Measurements from ENCODE around the gene RHBDF2. TPM values are rescaled to one million over a fixed set of nuclear protein-coding genes. Genes with fewer than 3 reads are reported as not detected.

The RHBDF2 gene
- polyA plus RNA-seq, 1 donor (not counting 4 experiments of a cell fraction or from before 2014, with no cell fraction given) = 14.9 TPM

DNA sequence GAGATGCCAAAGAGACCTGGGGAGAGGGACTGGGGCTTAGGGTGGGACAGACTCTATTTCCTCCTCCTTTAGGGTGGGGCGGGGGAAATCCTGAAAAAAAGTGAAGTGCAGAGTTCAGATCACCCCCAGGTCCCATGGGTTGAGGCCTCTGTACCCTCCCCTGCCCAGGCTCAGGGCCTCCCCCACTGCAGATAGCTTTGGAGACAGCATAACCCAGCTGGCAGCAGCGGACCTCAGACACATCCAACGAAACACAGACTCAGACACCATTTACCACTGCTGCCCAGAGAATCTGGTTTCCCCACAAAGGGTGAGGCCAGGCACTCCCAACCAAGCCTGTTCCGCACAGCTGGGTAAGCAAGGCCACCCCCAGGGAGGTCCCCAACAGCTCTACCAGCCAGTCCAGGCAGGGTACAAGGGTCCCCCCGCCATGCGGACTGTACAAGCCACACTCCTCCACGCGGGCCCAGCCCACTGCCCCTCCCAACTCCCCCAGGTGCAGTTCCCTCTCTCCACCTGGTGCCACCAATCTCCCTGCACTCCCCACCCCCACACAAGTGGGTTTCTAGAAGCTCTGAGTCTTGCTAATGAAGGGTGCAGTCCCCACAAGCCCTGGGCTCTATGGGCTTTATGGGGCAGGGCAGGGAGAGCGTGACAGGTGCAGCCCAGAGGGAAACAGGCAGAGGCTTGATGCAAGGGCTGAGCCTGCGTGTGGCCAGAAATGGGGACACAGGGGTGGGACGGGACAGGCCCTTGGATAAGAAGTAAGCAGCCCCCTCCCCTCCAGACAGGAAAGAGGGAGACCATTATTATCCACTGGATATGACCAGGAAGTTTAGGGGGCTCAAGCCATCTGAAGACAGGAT is 8.9 kb downstream of the RHBDF2 start:
- peaks cover 6 to 7% of the 10 kb centered on the region in 2 experiments for H3K36me3 ChIP-seq (ENCODE audit: control insufficient read depth in 2 of 2, extremely low read depth in 1 of 2, insufficient read depth in 2 of 2, low read length in 2 of 2)
- H4K20me1 ChIP-seq (ENCODE audit: control insufficient read depth, extremely low read depth, insufficient read depth, low read length) = peaks cover 16% of the 10 kb centered on the region
- H3K79me2 ChIP-seq (ENCODE audit: control insufficient read depth, insufficient read depth, low read length) = peaks cover 26% of the 10 kb centered on the region
- H3K4me1 ChIP-seq (ENCODE audit: control insufficient read depth, extremely low read depth, insufficient read depth, low read length) = peaks cover 27% of the 10 kb centered on the region
- FAIRE-seq (no peak), DNase-seq (ENCODE audit: low read depth, low spot score) (no peak)
- dilution Hi-C loops (cut with MboI; ENCODE audit: extremely low pct_ligation_motif_present, low sequenced_read_pairs) = no loop called here
- H2AFZ ChIP-seq (ENCODE audit: control insufficient read depth, low read length) = no peak overlapping the region
- H3K27me3 ChIP-seq (ENCODE audit: control insufficient read depth, extremely low read depth, insufficient read depth, low read length) = no peaks in the 10 kb centered on the region
- H3K27ac ChIP-seq (ENCODE audit: control insufficient read depth, insufficient read depth, low read length) = peak overlapping the region; percentile 22
- peak overlapping the region; percentile 45 for H3K9ac ChIP-seq (ENCODE audit: control insufficient read depth, extremely low read depth, insufficient read depth, low read length)
- H3K9me1 ChIP-seq (ENCODE audit: control insufficient read depth, extremely low read depth, insufficient read depth, low read length) = no peaks in the 10 kb centered on the region
- TF ChIP-seq, protein P1, sequence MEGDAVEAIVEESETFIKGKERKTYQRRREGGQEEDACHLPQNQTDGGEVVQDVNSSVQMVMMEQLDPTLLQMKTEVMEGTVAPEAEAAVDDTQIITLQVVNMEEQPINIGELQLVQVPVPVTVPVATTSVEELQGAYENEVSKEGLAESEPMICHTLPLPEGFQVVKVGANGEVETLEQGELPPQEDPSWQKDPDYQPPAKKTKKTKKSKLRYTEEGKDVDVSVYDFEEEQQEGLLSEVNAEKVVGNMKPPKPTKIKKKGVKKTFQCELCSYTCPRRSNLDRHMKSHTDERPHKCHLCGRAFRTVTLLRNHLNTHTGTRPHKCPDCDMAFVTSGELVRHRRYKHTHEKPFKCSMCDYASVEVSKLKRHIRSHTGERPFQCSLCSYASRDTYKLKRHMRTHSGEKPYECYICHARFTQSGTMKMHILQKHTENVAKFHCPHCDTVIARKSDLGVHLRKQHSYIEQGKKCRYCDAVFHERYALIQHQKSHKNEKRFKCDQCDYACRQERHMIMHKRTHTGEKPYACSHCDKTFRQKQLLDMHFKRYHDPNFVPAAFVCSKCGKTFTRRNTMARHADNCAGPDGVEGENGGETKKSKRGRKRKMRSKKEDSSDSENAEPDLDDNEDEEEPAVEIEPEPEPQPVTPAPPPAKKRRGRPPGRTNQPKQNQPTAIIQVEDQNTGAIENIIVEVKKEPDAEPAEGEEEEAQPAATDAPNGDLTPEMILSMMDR (optimal IDR thresholded peaks at IDR 0.05 in 1 of 3, IDR thresholded peaks at IDR 0.05 in 1 of 3, conservative IDR thresholded peaks at IDR 0.05 in 1 of 3; ENCODE audit: extremely low read depth in 1 of 3, insufficient read depth in 2 of 3, low read length in 3 of 3) = no peak
- TF ChIP-seq EZH2 (IDR thresholded peaks at IDR 0.05; ENCODE audit: low read length) = no peak
- H3K9me3 ChIP-seq (ENCODE audit: control insufficient read depth, low read depth, low read length) = no peaks in the 10 kb centered on the region
- peak overlapping the region; percentile 58 for H3K4me2 ChIP-seq (ENCODE audit: control insufficient read depth, extremely low read depth, insufficient read depth, low read depth, low read length)
- no peak overlapping the region for H3K4me3 ChIP-seq (ENCODE audit: control insufficient read depth in 2 of 3, extremely low read depth in 1 of 3, insufficient read depth in 2 of 3, low read depth in 1 of 3, low read length in 3 of 3)

DNA sequence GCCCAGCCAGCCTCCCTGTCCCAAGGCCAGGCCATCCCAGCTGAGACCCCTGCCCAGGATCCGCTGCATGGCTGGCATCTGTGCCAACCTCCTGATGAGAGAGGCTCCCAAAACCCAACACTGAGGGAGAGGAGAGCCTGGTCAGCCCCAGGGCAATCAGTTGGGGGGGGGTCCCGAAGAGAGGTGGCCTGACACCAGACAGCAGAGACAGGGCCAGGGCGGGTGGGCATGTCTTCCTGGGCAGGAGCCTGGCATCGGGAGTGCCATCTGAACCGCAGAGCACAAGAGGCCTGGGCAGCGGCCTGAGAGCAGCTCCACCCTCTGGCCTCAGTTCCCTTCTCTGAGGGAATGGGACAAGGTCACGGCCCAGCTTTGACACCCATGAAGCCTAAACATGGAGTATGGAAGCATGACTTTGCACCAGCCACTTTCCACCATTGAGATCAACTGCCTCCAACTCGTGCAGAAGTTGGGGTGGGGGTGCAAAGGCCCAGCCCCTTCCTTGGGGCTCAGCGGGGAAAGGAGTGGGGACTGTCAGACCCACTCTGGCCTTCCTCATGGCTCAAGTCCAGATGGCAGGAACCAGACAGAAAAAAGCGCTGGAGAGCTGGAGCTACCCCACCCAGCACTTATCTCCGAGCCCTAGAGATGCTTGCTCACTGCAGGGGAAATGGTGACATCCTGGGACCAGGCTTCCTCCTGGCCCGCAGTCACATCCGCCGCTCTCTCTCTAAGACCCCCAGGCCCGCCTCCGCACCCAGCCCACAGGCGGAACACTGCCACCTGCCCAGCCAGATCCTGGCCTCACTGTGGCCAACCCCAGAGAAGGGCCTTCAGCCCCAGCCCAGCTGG is 9.7 kb downstream of the RHBDF2 start:
- no peak overlapping the region for H3K27ac ChIP-seq (ENCODE audit: control insufficient read depth, insufficient read depth, low read length)
- no peak for FAIRE-seq
- H3K4me1 ChIP-seq (ENCODE audit: control insufficient read depth, extremely low read depth, insufficient read depth, low read length) = peaks cover 26% of the 10 kb centered on the region

More for the DNA sequence above, 9.7 kb downstream of the RHBDF2 start:
- Histone ChIP-seq H2AFZ (ENCODE audit: control insufficient read depth, low read length) (no peak overlapping the region), H3K9me1 (ENCODE audit: control insufficient read depth, extremely low read depth, insufficient read depth, low read length) (no peaks in the 10 kb centered on the region), H3K79me2 (ENCODE audit: control insufficient read depth, insufficient read depth, low read length) (peaks cover 21% of the 10 kb centered on the region), H3K9me3 (ENCODE audit: control insufficient read depth, low read depth, low read length) (no peaks in the 10 kb centered on the region), H4K20me1 (ENCODE audit: control insufficient read depth, extremely low read depth, insufficient read depth, low read length) (peaks cover 11% of the 10 kb centered on the region), H3K36me3 (ENCODE audit: control insufficient read depth in 2 of 2, extremely low read depth in 1 of 2, insufficient read depth in 2 of 2, low read length in 2 of 2) (peaks cover 6 to 9% of the 10 kb centered on the region in 2 experiments), H3K4me2 (ENCODE audit: control insufficient read depth, extremely low read depth, insufficient read depth, low read depth, low read length) (no peak overlapping the region), H3K4me3 (ENCODE audit: control insufficient read depth in 2 of 3, extremely low read depth in 1 of 3, insufficient read depth in 2 of 3, low read depth in 1 of 3, low read length in 3 of 3) (no peak overlapping the region), H3K27me3 (ENCODE audit: control insufficient read depth, extremely low read depth, insufficient read depth, low read length) (no peaks in the 10 kb centered on the region), H3K9ac (ENCODE audit: control insufficient read depth, extremely low read depth, insufficient read depth, low read length) (no peak overlapping the region)
- DNase-seq (ENCODE audit: low read depth, low spot score) = no peak
- no peak for TF ChIP-seq EZH2 (IDR thresholded peaks at IDR 0.05; ENCODE audit: low read length)
- TF ChIP-seq, protein P1 (optimal IDR thresholded peaks at IDR 0.05 in 1 of 3, IDR thresholded peaks at IDR 0.05 in 1 of 3, conservative IDR thresholded peaks at IDR 0.05 in 1 of 3; ENCODE audit: extremely low read depth in 1 of 3, insufficient read depth in 2 of 3, low read length in 3 of 3) = no peak
- dilution Hi-C loops (cut with MboI; ENCODE audit: extremely low pct_ligation_motif_present, low sequenced_read_pairs) = no loop called here

Measured in keratinocyte (primary cell).